RPMI7951 (cell line): ENCODE results near the gene EDC3. TPM values are rescaled to one million over a fixed set of nuclear protein-coding genes. Genes with fewer than 3 reads are reported as not detected.

Experiments
- DNase-seq: peaks from one replicate; pipeline ENCODE4 v3.0.0-alpha.2; 2012; ENCODE audit warnings: low read depth
- total RNA-seq: library from RNA; depleted of rRNA; stranded (reverse); fragments of >200 nt; shearing (Covaris generic); gene quantifications from 2 replicates; pipeline ENCODE4 v1.2.3, GENCODE V29; 2014

The EDC3 gene
- total RNA-seq, 1 experiment from 2014 or later, result 7.4 TPM

DNA sequence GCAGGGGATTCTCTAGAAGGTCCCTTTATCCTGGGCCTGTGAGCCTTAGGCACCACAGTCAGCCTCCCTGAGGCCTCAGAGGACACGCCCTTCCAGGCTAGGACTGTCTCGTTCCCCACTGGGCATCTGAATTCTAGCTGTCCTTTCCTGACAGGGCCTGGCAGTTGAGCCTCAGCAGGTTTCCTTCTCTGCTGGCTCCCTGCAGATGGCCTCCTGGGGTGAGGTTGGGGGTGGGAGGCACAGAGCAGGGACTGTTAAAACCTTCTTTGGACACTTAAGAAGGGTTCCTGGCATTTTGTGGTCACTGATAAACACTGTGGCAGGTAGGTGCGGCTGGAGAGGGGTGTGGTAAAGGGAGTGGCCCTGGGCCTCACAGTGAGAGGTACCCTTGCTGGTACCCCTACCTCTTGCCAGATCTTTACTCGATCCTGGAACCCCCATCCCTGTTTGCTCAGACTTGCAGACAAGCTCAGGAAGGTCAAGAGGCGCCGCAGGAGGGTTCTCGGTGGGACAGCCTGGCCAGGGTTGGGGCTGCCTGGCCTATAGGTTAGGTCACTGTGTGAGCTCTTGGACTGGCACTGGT is 71.7 kb downstream of the EDC3 start:
- no peak for DNase-seq

DNA sequence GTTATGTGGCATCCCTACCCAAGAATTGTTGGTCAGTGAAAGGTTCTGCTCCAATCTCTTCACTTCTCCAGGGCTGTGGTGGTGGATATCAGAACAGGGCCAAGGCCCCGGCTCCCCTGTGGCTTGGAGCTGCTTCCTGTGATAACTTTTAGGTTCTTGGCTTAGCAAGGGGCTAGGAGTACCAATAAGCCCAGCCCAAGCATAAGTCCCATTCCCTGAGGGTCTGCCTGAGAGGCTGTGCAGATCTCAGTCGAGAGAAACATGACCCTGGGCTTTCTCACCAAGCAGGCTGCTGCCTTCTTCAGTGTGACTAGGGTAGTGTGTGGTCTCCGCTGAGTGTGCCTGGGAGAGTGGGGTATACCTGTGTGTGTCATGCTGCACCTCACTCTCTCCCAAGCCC is 73.1 kb downstream of the EDC3 start:
- DNase-seq, result no peak

DNA sequence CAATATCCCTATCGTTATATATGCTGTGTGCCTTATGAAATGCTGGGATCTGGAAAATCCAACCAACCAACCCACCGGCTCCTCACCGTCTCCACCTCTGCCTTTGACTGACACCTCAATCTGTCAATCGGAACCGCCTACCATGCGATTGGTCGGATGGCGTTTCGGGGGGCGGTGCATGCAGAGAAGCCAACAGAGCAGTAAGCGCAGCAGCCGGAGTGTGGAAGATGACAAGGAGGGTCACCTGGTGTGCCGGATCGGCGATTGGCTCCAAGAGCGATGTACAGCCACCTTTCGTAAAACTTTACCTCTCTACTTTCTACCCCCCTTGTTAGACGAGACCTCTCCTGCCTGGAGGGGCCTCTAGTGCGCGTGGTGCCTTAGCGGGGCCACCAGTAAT is 73.9 kb downstream of the EDC3 start:
- no peak for DNase-seq

DNA sequence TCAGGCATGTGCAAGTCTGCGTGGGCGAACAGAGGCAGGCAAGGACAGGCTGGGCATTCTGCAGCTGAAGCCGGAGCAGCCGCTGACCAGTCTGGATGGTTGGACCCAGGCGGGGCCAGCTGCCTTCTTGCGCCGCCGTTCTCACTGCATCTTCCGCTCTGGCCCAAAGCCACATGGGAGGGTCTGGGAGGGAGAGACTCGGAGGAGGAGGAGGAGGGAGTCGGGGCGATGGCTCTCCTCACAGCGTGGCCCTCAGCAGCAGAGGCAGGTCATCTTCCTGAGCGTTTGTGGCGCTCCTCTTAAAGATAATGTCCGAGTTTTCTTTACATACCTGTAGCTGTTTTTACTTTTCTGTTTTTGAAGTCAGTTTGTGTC is 74.3 kb downstream of the EDC3 start:
- no peak for DNase-seq

DNA sequence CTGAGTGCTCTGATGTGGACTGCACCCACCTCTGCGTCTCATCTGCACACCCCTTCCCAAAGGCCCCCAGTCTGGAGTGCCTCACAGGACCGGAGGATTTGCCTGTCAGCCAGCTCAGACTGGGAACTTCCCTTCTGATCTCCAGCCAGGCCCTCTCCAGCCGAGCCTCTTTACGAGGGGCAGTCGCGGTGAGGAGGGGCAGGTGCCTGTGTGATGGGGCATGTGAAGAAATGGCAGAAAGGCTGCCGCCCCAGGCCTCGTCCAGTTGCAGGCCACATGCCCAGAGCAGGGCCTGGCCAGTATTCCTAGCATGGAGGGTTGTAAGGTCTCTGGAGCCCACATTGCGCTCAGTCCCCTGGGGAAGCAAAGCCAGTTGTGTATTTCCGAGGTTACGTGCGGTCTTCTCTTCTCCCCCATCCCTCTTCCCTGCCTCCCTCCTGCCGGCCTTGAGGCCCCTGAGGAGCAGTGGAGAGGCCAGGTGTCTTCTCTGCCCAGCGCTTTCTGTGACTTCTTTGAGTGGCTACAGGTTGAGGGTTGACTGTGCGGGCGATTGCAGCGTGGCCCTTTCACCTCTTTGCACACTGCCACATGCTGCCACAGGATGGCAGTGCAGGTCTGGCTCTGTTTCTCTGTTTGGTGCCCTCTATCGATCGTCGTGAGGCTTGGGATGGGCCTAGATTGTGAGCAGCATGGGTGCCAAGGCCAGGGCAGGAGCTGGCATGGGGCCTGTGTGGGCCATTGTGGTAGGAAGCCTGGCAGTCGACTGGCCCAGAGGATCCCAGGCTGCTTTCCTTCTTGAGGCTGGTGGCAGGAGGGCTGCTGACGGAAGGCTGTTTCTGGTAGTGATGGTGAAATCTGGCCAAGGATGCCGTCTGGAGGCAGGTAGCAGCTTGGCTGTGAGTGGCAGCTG is 74.9 kb downstream of the EDC3 start:
- peak; percentile 65 for DNase-seq

DNA sequence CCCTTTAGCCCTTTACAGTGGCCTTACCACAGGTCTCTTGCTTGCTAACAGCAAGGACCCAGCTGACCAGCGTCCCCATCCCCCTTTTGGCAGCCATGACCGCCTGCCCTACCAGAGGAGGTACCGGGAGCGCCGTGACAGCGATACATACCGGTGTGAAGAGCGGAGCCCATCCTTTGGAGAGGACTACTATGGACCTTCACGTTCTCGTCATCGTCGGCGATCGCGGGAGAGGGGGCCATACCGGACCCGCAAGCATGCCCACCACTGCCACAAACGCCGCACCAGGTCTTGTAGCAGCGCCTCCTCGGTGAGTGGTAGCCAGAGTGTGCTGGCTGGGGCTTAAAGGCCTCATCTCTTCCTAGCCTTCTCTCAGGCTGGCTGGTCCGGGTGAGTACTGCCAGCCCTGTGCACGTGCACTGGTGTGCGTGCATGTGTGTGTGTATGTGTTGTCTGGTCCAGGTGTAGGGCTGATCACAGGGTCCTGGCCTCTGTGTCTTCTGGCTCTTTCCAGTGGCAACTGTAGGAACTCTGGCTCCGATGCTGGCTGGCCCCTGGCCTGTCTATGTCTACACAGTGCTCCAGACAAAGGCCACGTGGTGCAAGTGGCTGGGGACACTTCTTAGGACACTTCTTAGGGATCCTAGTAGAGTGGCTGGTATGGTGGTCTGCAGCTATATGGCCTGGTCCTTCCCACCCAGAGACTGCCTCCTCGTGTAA is 75.7 kb downstream of the EDC3 start:
- no peak for DNase-seq

DNA sequence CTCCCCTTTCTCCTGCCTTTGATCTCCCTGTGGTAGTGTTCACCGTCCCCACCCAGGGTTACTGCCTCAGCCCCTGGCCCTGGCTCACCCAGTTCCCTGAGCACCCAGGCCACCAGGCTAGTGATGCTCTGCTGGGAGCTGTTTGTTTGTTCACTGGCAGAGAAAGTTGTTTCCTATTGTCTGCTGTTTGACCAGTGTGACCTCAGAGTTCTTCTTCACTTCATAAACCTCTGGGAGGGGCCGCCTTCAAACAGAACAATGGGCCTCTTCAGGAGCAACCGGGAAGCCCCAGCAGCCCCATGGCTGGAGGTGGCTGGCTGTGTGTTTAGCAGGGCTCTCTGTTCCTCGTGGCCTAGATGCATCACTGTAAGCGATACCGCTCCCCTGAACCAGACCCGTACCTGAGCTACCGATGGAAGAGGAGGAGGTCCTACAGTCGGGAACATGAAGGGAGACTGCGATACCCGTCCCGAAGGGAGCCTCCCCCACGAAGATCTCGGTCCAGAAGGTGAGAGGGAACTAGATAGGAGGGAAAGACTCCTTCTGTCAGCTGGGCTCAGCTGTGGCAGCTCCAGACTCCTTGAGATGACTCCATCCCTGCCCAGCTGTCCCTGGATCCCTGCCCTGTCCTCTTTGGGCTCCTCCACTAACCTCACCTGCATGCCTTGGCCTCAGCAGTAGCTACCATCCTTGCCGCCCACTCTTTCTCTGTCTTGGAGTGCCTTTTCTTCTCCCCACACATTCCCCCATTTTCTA is 76.8 kb downstream of the EDC3 start:
- no peak for DNase-seq

DNA sequence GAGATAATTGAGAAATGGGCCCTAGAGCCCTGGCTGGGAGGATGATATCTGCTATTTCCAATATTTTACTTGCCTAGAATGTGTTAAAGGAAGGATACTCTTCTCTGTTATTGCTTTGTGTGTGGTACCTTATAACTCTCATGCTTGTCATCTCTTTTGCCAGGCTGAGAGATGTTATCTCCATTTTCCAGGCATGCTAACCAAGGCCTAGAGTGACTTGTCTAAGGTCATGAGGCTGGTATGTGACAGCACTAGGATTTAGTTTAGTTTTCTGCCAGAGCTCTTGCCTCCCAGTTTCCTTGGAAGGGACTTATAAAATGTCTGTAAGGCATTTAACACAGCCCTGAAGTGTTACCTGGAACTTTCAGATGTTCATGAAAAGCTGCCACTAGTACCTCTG is 78.8 kb downstream of the EDC3 start:
- no peak for DNase-seq

DNA sequence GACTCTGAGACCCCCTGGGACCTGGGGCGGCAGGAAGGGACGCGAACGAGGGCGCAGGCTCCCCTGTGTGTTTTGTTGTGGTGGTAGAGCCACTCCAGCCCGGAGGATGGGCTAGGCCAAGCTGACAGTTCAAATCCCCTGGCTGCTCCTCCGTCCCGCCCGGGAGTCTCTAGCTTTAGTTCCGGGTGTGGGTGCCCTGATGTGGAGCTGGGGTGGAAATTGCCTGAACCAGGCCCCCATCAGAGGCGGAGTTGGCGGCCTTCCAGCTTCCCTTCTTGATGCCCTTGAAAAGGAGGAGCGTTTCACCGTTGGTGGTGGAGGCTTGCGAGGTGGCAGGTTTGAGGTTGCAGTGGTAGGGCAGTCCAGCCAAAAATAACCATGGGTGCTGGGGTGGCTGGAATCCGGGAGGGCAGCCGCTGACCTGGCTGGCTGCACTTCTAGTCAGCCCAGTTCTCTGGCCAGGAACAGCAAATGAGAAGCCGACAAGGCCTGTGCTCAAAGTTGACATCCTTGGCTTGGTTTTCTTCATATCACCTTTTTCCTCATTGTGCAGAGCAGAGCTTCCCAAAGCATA is 79.4 kb downstream of the EDC3 start:
- DNase-seq, result peak; percentile 80

DNA sequence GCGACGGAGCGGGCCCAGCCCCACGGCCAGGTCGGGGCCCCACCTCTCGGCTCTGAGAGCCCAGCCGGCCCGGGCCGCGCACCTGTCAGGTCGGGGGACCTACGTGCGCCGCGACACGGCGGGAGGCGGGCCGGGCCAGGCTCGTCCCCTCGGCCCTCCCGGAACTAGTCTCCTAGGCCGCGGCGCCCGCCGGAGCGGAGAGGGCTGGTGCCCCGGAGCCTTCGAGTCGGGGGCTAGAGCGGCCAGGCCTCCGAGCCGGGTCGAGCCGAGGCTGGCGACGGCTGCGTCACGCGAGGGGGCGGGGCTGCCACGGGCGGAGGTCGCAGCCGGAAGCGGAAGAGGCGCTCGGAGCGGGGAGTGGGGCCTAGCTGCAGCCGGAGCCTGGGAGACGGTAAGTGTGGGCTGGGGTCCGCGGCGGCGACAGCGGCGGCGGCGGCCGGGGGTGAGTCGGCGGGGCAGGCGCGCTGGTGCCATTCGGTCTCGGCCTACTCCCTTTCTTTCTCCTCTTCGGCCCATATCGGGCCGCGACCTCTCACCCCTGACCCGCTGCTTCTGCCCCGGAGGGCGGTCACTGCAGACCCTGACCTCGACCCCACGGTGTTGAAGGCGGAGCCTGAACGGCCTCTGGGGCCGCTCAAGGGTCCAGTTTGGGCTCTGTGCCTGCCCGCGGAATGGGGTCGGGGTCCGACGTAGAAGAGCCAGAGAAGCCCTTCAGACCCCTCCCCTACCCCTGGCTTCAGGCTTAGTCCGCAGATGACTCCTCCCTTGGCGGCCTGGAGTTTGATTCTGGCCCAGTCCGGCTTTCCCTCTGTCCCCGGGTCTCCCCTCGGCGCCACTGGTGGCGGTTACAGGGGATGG is 80.1 kb downstream of the EDC3 start, which contains the start of gene CLK3:
Gene CLK3 (plus strand): TSS at position 329 of the 858 bp plus-strand sequence. CDS start 3,361 bp downstream, outside the sequence.
- peak; percentile 93 for DNase-seq

DNA sequence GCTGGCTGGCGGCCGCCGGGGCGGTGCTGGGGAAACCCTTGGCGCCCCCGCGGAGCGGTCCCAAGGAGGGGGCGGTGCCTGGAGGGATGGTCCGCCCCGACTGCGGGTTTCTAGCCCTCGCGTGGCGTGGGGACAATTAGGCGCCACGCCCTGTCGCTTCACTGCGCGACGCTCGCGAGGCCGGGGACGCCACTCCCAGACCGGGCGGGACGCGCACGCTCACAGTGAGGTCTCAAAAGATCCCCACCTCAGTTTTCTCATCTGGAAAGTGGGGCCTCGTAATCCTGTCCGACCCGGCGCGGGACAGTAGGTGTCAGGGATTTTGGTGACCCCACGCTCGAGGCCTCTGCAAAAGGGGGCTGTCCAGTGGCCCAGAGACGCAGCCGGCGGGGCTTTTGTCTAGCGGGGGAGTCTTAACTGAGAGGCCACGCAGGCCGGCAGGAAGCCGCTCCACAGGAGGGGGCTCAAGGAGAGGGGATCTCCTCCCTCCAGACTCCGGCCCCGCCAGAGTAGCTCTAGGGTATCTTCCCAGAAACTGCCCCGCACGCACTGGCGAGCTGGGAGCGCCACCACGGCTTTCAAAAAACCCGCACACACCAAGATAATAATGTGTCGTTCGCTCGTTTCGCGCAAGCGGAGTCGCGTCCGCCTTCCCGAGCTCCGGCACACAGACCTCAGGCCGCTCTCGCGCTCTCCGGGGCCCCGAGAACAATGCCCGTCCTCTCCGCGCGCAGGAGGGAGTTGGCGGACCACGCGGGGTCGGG is 80.9 kb downstream of the EDC3 start:
- DNase-seq, result peak; percentile 83

DNA sequence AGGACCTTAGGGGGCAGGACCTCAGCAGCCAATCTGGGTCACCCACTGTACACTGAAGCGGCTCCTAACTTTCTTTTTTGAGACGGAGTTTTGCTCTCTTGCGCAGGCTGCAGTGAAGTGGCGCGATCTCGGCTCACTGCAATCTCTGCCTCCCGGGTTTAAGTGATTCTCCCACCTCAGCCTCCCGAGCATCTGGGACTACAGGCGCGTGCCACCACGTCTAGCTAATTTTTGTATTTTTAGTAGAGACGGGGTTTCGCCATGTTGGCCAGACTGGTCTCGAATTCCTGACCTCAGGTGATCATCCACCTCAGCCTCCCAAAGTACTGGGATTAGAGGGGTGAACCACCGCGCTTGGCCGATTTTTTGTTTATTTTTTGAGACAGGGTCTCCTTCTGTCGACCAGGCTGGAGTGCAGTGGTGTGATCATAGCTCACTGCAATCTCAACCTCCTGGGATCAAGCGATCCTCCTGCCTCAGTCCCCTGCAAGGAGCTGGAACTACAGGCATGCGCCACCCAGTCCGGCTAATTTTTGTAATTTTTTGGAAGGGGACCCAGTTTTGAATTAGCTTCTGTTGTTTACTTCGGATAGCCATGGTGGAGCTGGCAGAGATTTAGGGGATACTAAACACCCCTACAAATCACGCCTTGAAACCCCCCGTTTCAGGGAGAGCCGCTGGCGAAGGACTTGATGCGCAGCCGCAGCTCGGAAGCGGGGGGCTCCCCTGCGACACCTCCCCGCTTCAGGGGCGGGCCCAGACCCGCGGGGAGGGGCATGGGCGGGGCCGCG is 81.7 kb downstream of the EDC3 start:
- DNase-seq, result no peak

DNA sequence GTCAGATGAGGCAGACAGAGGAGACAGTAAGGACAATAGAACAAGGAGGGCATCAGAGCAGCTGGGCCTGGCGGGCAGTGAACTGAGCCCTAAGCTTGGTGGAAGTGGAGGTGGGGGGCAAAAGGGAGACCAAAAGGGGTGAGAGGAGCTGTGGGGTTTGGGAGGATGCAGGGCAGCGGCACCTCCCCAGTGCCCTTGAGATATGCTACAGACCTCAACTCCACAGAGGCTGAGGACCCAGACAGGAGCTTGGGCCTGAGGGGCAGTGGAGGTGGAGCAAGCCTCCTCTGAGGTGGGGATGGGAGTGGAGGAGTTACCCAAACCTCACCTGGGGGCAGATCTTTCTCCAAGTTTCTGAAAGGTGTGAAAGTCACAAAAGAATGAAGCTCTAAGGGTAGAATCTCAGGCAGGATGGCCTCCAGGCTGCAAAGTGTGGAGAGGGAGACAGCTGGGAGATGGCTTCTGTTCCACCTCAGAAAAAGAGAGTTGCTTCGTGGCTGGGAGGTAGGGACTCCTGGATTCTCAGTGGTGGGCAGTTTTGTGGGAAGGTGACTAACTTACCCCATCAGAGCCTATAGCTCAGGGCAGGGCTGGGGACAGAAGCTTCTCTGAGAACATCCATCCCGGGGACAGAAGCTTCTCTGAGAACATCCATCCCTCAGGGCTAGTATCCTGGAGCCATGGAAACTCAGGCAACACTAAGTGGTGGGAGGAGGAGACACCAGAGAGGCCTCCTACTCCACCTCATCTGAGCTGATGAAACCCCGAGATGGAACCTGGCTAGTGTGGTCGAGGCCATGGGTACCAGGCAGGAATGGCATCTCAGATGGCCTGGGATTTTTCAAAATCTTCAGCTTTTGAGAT is 82.5 kb downstream of the EDC3 start:
- no peak for DNase-seq

DNA sequence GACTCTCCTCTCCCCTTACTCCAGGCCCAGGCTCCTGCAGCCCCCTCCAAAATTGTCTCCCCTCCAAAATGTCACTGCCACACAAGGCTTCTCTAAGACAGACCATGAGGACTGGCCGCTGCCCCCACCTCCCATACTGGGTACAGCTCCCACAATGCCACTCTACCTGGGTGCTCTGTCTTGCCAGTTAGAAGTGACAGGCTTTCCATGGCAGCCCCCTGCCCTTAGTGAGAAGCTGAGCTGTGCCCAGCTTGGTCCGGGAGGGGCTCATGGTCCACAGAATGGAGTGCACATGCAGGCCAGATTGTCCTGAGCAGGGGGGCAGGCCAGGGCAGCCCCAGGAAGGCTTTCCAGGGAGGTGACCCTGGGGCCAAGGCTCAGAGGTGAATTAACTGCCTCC is 83.1 kb downstream of the EDC3 start:
- no peak for DNase-seq

DNA sequence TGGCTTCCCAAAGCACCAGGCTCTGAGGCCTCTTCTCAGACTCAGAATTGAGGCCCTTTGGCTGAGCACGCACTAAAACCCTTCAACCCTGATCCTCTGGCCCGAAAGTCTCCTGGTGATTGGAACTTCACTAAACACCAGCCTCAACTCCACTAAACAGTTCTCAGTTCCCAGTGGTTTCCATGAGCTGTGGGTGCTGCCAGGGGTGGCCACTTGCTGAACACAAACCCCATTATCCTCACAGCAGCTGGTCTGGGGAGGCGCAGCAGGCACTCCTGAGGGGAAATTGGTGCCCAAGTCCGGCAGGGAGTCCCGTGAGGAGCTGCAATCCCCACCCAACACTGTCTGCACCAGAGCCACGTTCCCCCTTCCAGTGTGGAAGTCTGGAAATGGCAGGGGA is 84.0 kb downstream of the EDC3 start:
- DNase-seq, result no peak

DNA sequence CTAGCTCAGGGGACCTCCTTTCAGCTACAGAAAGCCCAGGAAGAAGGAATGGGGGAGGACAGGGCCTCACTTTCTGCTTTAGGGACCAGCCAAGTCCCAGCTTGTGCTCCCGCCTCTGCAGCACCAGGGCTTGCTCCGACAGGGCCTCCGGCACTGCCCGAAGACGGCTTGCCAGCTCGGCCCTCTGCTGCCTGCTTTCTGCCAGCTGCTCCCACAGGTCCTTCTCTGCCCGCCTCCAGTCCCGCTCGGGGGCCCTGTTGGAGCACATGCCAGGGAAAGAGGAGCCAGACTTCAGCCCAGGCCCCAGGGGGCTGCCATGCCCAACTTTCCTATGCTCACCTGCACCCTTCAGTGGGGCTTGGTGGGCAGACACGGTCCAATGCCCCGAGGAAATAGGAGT is 84.5 kb downstream of the EDC3 start:
- no peak for DNase-seq

DNA sequence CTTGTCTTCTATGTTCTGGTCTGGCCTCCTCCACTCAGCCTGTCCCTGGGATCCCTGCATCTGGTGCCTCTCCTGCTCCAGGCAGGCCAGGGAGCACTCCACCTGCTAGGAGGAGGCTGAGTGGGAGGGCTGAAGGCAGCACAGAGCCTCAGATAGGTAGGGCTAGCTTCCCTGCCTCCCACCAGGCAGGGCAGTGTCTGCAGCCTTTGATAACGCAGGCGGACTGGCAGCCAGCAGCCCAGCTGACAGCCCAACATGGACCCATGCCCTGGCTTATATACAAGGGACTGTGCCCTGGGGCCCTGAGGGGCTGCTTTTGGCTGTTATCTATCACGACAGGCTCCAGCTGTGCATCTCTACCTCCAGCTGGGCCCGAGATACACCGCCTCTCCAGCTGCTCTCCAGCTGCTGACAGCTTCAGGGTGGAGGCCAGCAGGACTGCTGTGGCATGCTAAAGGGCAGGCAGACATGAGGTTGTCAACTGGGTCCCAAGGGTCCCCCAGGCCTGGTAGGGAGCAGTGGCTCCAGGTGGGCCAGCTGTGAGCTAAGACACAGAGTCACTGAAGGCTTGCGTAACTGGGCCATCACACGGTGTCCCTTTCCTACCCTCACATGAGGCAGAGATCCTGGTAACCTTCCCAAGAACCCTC is 85.4 kb downstream of the EDC3 start:
- DNase-seq, result no peak

DNA sequence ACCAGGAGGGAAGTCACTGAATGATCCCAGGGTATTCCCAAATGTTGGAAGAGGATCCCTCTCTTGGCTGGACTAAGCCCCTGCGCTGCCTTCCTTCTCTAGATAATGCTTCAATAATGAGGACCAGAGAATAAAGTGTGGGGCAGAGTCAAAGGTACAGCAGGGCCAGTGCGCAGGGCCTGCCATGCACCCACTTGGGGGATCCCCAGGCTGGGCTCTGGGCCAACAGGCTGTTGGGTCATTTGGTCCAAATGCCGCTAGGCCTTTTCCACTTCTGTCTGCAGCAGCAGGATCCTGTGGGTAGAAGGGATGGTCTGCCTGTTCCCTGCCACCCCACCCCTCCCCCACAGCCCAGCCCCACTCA is 85.9 kb downstream of the EDC3 start:
- no peak for DNase-seq
